GM23338 (cell line): ENCODE data around the gene LRMDA. TPM values are rescaled to one million over a fixed set of nuclear protein-coding genes. Genes with fewer than 3 reads are reported as not detected.

Source experiments
- ATAC-seq: fragments of 200-7000 bp; cut with Tn5 transposase; 3 replicates; pipeline ENCODE4 v1.9.1; 2020
- DNase-seq: peaks from one replicate; pipeline ENCODE4 v3.0.0-alpha.2; 2015; ENCODE audit warnings: low spot score
- H2AFZ ChIP-seq: fragments of 200-600 bp; sonication (generic); 2 replicates; pipeline ENCODE4 v1.8.0; 2016; ENCODE audit warnings: antibody characterized with exemption, mild to moderate bottlenecking, moderate library complexity
- H3F3A ChIP-seq: fragments of 200-600 bp; sonication (generic); replicated peaks from 2 replicates; pipeline ENCODE4 v1.8.0; 2017; ENCODE audit warnings: antibody characterized with exemption, mixed run types, low read depth
- H3K27ac ChIP-seq: fragments of 200-600 bp; sonication (generic); 2 replicates; pipeline ENCODE4 v1.6.1; 2016; ENCODE audit warnings: low read depth
- H3K27me3 ChIP-seq: fragments of 200-600 bp; sonication (generic); 2 replicates; pipeline ENCODE4 v1.8.0; 2016; ENCODE audit warnings: mild to moderate bottlenecking, mixed run types, moderate library complexity; ENCODE audit not compliant: insufficient read depth
- H3K36me3 ChIP-seq: fragments of 200-600 bp; sonication (generic); 2 replicates; pipeline ENCODE4 v1.8.0; 2016; ENCODE audit warnings: mild to moderate bottlenecking; ENCODE audit not compliant: insufficient read depth
- H3K4me1 ChIP-seq: fragments of 200-600 bp; sonication (generic); 2 replicates; pipeline ENCODE4 v1.8.0; 2016; ENCODE audit warnings: mild to moderate bottlenecking, moderate library complexity; ENCODE audit not compliant: insufficient read depth
- H3K4me2 ChIP-seq: fragments of 200-600 bp; sonication (generic); 2 replicates; pipeline ENCODE4 v1.7.1; 2017; ENCODE audit warnings: mixed run types
- H3K4me3 ChIP-seq: fragments of 200-600 bp; sonication (generic); 2 replicates; pipeline ENCODE4 v1.6.1; 2016; ENCODE audit warnings: mixed run types
- H3K79me2 ChIP-seq: fragments of 200-600 bp; sonication (generic); replicated peaks from 2 replicates; pipeline ENCODE4 v1.8.0; 2017; ENCODE audit warnings: mild to moderate bottlenecking; ENCODE audit not compliant: insufficient read depth
- H3K9me2 ChIP-seq: fragments of 200-600 bp; sonication (generic); 2 replicates; pipeline ENCODE4 v1.8.0; 2017; ENCODE audit not compliant: insufficient read depth
- H4K20me1 ChIP-seq: fragments of 200-600 bp; sonication (generic); replicated peaks from 2 replicates; pipeline ENCODE4 v1.8.0; 2017; ENCODE audit warnings: mild to moderate bottlenecking; ENCODE audit not compliant: insufficient read depth
- H3K27ac Mint-ChIP-seq: 2 replicates; pipeline ENCODE4 v1.8.0; 2020; ENCODE audit warnings: inconsistent platforms, mild to moderate bottlenecking, moderate library complexity, mixed read lengths
- H3K27me3 Mint-ChIP-seq: 3 replicates; pipeline ENCODE4 v1.8.0; 2022; ENCODE audit warnings: low read depth, mild to moderate bottlenecking, moderate library complexity, mixed read lengths, inconsistent platforms; ENCODE audit not compliant: insufficient read depth, poor library complexity
- H3K36me3 Mint-ChIP-seq: 3 replicates; pipeline ENCODE4 v1.8.0; 2021; ENCODE audit warnings: low read depth, mild to moderate bottlenecking, inconsistent platforms, moderate library complexity, mixed read lengths
- H3K4me1 Mint-ChIP-seq: 3 replicates; pipeline ENCODE4 v1.8.0; 2020; ENCODE audit warnings: mild to moderate bottlenecking, inconsistent platforms, mixed read lengths
- H3K4me3 Mint-ChIP-seq: 3 replicates; pipeline ENCODE4 v1.8.0; 2021; ENCODE audit warnings: moderate library complexity, mild to moderate bottlenecking, inconsistent platforms, mixed read lengths
- H3K9me3 Mint-ChIP-seq: 3 replicates; pipeline ENCODE4 v1.8.0; 2020; ENCODE audit warnings: moderate library complexity, mild to moderate bottlenecking, inconsistent platforms, mixed read lengths
- EZH2 ChIP-seq: fragments of 200-600 bp; sonication (generic); IDR thresholded peaks from one replicate; pipeline ENCODE4 v1.8.0; 2017; ENCODE audit warnings: antibody characterized with exemption, mild to moderate bottlenecking, low read depth; ENCODE audit not compliant: unreplicated experiment
- JUNB ChIP-seq: IDR thresholded peaks from one replicate; pipeline ENCODE4 v1.6.1; 2016; ENCODE audit warnings: antibody characterized with exemption; ENCODE audit not compliant: unreplicated experiment
- NANOG ChIP-seq: IDR thresholded peaks from 2 replicates; pipeline ENCODE4 v1.6.1; 2016; ENCODE audit warnings: antibody characterized with exemption, borderline replicate concordance
- POLR2AphosphoS5 ChIP-seq: IDR thresholded peaks from 2 replicates; pipeline ENCODE4 v1.6.1; 2016; ENCODE audit warnings: antibody characterized with exemption, low read depth
- REST ChIP-seq: IDR thresholded peaks from one replicate; pipeline ENCODE4 v1.6.1; 2018; ENCODE audit warnings: antibody characterized with exemption; ENCODE audit not compliant: unreplicated experiment
- STAT1 ChIP-seq: IDR thresholded peaks from one replicate; pipeline ENCODE4 v1.6.1; 2016; ENCODE audit warnings: antibody characterized with exemption; ENCODE audit not compliant: unreplicated experiment
- ZNF114 ChIP-seq: fragments of 250-450 bp; sonication (Bioruptor Pico); IDR thresholded peaks from 2 replicates; pipeline ENCODE4 v1.5.0; 2020; ENCODE audit warnings: mild to moderate bottlenecking, moderate library complexity
- ZNF331 ChIP-seq: fragments of 250-450 bp; sonication (Bioruptor Pico); IDR thresholded peaks from 2 replicates; pipeline ENCODE4 v1.5.0; 2020; ENCODE audit warnings: low read depth, mild to moderate bottlenecking, moderate library complexity
- ZNF462 ChIP-seq: fragments of 250-450 bp; sonication (Bioruptor Pico); IDR thresholded peaks from 2 replicates; pipeline ENCODE4 v1.5.0; 2020; ENCODE audit warnings: mild to moderate bottlenecking, moderate library complexity
- polyA plus RNA-seq: library from polyadenylated mRNA; unstranded; fragments of >200 nt; fragmentation: Nextera tagmentation; extraction: Ambion mirVana; gene quantifications from 2 replicates; pipeline ENCODE4 v1.2.1, GENCODE V29; 2016
- total RNA-seq: library from RNA; depleted of rRNA; stranded (reverse); fragments of >200 nt; shearing (Covaris generic); gene quantifications from 2 replicates; pipeline ENCODE4 v1.2.3, GENCODE V29; 2014

LRMDA gene
- total and polyA plus RNA-seq, 2 experiments from 2014 or later, result 0.90 to 1.8 TPM

- no peak for TF ChIP-seq ZNF462 (CRISPR knock-in tag)
- no peak for TF ChIP-seq EZH2
- no peak for TF ChIP-seq ZNF331 (CRISPR knock-in tag)
- no peak for TF ChIP-seq STAT1
- TF ChIP-seq JUNB, result no peak
Measured at GRCh38 chr10:75648351-75648750, 216.9 kb downstream of the LRMDA start (continued).

GRCh38 chr10:75648854-75649253 is 217.4 kb downstream of the LRMDA start:
- no peak overlapping the region for H3K27ac Mint-ChIP-seq
- Histone ChIP-seq H3K4me2 (no peak overlapping the region), H3K27me3 (0 out of 2 replicates have a peak, but pooled peaks cover 3% of the 10 kb centered on the region), H3K36me3 (no peaks in the 10 kb centered on the region), H3K79me2 (no peaks in the 10 kb centered on the region), H3K27ac (no peak overlapping the region), H3K9me2 (no peaks in the 10 kb centered on the region), H3K4me3 (no peak overlapping the region), H4K20me1 (no peaks in the 10 kb centered on the region), H3F3A (no peaks in the 10 kb centered on the region), H3K4me1 (no peaks in the 10 kb centered on the region), H2AFZ (no peak overlapping the region)
- ATAC-seq (no peak), DNase-seq (no peak)
- H3K36me3 Mint-ChIP-seq, result no peaks in the 10 kb centered on the region
- no peak overlapping the region for H3K4me3 Mint-ChIP-seq
- no peaks in the 10 kb centered on the region; the same call in 2 of the 3 replicates for H3K4me1 Mint-ChIP-seq
- peaks cover 7% of the 10 kb centered on the region for H3K27me3 Mint-ChIP-seq
- H3K9me3 Mint-ChIP-seq, result no peaks in the 10 kb centered on the region
- TF ChIP-seq EZH2 (no peak), NANOG (no peak), REST (no peak), STAT1 (no peak), JUNB (no peak), ZNF331 (CRISPR knock-in tag) (no peak), ZNF114 (CRISPR knock-in tag) (no peak), POLR2AphosphoS5 (no peak)
